Iris pigment epithelial cell (primary cell): ENCODE measurements around the gene OLFM2.
"Not testable (repeated sequence)": the region's sequence is repeated elsewhere in the genome, so short reads cannot be mapped to it uniquely, and the experiment has no call there.

ENCODE experiments used
- DNase-seq: peaks from one replicate; pipeline ENCODE4 v3.0.0-alpha.2; 2011; ENCODE audit warnings: low read depth

OLFM2 gene

DNA sequence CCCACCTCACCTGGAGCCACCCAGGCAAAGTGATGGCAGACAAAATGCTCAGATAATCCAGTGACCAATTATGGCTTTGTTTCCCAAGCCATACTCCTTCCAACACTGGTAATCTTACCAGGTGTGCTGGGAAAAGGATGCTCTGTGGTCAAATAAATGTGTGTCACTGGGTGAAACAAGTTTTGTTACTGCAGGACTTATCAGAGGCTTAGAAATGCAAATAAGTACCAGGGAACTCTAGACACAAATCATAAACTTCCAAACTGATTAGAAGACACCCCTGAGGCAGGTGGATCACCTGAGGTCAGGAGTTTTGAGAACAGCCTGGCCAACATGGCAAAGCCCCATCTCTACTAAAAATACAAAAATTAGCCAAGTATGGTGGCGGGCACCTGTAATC is 74.8 kb downstream of the OLFM2 start:
- DNase-seq, result no peak

DNA sequence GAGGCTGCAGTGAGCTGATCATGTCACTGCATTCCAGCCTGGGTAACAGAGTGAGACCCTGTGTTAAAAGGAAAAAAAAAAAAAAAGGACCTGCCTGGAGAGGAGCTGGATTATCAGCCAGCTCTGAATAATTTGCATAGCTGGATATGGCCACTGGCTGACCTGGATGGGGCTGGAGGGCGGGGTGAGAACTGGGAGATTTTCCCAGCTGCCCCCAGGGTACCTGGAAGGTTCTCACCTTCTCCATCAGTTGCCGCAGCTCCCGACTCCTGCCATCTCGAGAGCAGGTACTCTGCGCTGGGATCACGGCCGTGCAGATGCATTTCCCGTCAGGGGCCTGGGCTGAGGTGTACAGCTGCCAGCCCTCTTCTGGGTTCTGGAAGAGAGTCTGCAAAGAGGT is 75.9 kb downstream of the OLFM2 start:
- no peak for DNase-seq

DNA sequence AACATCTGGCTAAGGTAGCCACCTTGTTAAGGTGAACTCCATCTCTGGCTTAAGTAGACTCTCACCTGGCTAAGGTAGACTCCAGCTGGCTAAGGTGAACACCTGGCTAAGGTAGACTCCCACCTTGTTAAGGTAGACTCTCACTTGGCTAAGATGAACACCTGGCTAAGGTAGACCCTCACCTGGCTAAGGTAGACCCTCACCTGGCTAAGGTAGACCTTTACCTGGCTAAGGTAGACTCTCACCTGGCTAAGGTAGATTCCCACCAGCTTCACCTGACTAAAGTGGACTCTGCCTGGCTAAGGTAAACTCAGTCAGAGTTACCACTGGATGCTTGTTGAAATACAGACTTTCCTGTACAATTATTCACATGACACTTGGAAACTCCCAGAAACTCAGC is 77.5 kb downstream of the OLFM2 start:
- no peak for DNase-seq

DNA sequence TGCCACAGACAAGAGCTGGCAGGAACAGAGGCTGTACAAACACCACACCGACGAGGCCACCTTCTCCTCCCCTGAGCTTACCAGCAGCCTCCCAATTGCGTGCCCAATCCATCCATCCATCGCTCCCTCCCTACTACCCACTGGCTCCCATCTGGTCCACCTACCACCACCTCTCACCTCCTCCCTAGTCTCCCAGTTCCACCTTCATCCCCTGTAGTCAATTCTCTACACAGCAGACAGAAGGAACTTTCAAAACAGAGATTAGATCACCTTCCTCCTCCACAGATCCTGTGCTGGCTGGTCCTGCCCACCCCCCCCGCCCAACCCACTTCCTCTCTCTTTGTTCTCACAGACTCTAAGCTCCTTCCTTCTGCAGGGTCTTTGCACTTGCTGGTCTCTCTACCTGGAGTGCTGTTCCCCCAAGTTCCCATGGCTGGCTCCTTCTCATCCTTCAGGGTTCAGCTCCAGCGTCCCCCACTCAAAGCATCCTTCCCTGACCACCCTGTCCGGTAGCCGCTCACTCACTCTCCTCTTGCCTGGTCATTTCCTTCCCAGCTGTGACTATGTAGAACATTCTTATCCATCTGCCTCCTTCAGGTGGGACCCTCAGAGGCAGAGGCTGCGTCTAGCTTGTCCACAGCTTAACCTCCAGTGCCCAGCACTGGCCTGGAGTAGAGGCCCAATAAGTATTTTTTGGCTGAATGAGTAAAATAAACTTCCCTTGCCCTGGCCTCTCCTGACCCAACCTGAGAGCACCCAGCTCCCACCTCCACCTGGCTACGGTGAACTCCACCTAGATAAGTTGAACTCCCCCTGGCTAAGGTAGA is 78.2 kb downstream of the OLFM2 start:
- DNase-seq, result no peak

DNA sequence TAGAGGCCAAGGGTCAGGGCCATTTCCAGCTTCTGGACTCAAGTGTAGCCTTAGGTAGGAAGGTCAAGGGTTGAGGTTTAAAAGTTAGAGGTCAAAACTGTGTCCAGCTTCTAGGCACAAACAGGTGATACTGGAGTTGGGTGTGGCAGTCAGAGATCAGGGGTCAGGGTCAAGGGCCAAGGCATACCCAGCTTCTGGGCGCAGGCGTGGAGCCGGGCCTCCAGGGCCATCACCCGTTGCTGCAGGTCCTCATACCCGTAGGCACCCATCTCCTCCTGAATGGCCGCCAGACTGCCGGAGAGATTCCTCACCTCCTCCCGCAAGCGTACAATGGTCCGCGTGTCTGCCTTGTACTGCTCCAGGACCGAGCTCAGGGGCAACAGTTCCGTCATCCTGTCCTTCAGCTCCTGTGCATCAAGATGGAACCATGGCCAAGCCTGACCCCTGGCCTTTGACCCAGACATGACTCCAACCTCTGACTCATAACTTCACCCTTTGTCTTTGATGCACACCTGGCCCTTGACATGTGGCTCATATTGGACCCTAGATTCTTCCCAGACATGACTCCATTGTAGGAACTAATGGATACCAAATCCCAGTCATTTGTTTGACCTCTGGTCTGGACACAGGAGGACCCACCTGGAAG is 79.1 kb downstream of the OLFM2 start:
- no peak for DNase-seq

DNA sequence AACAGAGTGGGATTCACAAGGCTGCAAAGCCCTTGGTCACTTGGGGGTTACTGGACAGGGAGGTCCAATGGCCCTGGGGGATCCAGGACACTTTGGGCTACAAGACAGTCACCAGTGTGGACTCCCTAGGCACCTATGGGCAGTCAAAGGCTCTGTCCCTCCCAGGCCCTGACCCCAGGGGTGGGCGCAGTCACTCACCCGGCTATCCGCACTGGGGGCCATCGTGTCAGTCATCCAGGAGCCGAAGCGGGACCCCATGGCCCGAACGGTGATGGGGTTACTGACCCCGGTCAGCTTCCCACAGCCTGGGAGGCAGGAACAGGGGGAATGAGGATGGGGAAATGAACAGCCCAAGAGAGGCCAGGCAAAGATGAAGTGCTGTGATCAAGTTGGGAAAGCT is 79.7 kb downstream of the OLFM2 start:
- no peak for DNase-seq

DNA sequence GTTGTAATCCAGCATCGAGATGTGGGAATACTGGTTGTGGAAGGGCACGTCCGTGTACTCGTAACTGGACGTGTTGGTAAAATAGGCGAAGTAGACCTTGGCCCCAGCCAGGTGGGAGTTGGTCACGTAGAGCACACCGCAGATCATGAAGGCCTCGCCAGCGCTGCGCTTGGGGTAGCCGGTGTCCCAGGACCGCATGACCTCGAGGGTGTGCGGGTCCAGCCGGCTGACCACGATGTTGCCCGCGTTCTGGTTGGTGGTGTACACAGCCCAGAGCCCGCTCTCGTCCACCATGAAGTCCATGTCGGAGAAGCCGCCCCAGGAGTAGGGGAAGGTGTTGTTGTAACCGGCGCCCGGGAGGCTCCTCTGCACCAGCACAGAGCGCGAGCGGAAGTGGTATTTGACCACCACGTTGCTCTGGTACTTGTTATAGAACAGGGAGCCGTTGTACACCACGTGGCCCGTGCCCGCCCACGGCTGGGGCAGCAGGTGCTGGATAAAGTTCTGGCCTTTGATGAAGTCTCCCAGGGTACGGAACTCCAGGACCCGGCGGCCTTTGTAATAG is 82.0 kb downstream of the OLFM2 start:
- DNase-seq, result no peak

DNA sequence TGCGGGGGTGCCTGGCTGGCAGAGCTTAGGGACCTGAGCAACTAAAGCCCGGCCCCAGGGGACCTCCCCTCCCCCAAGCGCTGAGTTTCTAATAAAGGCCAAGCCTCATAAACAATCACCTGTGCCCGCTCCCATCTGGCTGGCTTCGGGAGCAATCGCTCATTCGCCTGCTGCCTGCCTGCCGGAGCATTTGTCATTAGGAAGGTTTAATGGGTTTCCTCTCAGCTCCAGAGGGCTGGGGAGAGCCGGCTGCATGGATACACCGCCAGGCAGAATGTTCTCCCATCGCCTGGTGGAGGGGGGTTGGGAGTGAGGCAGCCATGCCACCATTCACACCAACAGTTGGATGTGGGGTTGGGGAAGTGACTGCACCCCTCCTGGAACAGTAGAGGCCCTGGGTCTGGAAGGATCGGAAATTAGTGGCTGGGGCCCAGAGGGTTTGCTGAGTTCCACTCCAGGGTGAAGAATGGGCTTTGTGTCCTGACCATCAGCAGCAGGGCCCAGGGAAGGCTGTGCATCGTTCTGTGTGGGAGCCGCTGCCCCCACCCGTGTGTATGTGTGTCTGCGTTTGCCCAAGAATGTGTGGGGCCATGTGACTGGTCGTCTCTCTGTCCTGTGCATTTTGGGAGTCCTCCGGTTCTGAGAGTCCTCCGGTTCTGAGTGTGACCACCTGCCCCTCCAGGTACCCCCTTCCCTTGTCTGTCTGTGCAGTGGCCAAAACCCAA is 85.9 kb downstream of the OLFM2 start:
- no peak for DNase-seq

DNA sequence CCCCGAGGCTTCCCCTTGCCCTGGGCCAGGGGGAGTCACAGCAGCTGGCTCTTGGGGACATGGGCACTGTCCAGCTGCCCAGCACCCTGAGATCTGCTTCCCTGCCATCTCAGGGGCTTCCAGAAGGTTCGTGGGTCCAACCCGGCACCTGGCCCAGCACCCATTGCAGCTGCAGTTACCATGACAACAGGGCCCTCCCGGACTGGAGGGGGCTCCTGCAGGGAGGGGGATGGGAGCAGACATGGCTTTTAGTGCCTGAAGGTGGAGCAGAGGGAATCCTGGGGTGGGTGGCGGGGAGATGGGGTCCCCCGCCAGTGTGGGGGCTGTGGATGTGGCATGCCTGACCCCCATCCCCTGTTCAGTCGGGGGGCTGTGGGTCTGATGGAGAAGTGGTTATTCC is 86.5 kb downstream of the OLFM2 start:
- DNase-seq, result no peak

DNA sequence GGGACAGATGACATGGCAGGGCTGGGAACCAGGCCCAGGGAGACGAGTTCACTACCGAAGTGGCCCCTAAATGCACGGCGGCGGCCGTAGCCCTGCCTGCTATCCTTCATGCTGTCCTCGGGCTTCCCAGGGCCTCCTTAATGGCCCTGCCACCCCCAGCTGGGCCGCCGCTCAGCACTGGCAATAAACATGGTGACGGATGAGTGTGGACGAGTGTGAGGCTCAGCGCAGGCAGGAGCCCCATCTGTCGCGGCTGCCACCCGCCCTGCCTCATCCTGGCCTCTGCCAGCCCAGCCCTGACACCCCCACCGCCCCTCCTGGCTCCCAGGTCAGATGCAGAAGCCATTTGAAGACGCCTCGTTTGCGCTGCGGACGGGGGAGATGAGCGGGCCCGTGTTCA is 87.6 kb downstream of the OLFM2 start:
- no peak for DNase-seq

DNA sequence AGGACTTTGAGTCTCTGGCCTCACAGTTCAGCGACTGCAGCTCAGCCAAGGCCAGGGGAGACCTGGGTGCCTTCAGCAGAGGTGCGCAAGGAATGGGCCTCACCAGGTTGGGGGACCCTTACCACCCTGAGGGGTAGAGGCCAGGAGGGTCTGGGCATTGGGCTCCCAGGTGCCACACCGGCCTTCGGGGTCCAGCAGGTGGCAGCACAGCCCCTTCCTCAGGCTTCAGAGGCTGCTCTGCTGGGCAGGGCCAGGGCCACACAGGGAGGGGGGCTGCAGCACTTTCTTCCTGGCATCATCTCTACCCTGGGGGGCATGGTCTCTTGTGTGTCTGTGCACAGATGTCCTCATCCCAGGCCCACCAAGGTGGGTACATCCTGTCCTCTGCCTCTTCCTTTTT is 88.3 kb downstream of the OLFM2 start:
- DNase-seq, result no peak

DNA sequence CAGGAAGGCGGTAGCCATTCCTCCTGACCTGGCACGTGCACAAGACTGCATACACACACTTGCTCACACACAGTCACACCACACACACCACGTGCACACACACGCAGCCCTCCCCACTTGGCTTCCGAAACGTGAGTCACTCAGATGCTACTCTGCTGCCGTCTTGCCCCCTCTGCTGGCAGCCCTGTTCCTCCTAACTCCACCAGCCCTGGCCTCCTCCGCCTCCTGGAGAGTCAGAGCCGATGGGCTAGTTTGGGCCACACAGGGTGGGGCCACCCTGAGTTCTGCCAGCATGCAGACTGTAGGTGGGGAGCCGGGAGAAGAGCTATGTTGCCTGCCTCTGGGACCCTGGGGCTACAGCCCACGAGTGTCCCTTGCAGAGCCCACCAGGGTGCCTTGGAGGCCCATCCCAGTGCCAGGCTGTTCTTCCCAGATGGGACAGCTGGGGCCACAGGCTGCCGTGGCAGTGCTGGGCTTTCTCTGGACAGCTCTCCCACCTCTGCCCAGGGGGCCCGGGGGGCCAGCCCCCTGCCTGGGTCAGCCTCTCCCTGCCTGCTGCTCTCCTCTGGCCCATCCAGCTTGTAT is 89.1 kb downstream of the OLFM2 start:
- DNase-seq, result peak; percentile 94

DNA sequence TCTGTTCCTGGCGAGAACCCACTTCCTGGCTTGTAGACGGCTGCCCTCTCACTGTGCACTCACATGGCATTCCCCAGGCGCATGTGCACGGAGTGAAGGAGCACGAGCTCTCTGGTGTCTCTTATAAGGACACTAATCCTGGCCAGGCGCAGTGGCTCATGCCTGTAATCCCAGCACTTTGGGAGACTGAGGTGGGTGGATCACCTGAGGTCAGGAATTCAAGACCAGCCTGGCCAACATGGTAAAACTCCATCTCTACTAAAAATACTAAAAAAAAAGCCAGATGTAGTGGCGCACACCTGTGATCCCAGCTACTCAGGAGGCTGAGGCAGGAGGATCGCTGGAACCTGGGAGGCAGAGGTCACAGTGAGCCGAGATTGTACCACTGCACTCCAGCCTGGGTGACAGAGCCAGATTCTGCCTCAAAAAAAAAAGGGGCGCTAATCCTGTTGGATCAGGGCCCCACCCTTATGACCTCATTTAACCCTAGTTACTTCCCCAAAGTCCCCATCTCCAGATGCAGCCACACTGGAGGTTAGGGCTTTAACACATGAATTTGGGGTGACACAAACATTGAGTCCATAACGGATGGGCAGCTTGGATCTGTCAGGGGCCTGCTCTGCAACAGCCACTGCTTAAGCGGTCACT is 92.6 kb downstream of the OLFM2 start:
- DNase-seq, result not testable (repeated sequence)

DNA sequence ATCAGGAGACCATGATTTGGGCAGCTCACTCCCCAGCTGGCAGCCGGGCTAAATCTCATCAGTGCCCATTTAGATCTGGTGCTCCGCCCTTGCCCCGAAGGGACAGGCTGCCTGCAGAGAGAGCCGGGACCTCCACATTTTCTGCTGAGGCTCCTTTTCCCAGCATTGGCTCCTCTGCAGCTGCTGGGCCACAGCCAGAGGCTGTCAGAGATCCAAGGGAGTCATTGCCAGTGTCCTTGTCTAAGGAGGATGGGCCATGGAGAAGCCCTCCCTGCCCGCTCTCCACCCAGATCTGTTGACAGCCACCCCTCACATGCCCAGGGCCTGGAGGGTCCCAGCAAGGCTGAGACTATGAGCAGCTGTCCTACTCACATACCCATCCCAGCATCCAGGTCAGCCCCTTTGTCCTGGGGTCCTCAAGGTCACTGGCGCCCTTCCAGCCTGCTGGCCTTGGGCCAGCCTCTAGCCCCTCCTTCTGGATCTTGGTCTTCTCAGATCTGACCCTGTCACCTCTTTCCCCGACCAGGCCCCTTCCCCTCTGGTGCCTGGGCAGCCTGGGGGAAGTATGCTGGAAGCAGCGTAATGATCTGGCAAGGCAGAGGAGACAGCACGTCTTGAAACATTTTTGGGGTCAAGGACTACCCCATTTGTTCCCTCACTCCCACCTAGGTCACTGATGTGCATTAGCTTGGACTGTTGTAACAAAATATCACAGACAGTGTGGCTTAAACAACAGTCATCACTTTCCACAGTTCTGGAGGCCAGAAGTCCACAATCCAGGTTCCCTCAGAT is 93.3 kb downstream of the OLFM2 start:
- DNase-seq, result no peak

DNA sequence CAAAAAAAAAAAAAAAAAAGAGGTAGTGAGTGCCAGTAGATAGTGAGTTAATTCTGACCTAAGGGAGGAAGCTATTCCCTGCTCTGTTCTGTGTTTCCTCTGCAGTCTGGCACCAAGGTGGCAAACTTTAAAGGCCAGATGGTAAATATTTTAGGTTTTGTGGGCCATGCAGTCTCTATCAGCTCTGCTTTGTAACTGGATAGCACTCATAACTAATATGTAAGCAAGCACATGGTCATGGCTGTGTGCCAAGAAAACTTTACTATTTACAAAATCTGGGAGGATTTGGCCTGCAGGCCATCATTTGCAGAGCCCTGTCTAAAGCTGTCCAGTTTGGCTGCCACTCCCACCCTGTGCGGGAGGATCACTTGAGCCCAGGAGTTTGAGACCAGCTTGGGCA is 96.9 kb downstream of the OLFM2 start:
- DNase-seq, result peak; percentile 59

DNA sequence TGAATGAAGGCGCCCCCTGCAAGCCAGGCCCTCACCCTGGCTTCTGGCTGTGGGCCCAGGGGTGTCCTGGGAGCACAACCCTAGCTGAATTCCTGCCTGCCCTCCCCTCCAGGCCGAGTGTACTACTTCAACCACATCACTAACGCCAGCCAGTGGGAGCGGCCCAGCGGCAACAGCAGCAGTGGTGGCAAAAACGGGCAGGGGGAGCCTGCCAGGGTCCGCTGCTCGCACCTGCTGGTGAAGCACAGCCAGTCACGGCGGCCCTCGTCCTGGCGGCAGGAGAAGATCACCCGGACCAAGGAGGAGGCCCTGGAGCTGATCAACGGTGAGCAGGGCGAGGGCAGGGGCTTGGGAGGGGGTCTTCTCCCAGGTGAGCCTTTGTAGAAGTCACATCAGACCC is 98.0 kb downstream of the OLFM2 start:
- DNase-seq, result no peak

DNA sequence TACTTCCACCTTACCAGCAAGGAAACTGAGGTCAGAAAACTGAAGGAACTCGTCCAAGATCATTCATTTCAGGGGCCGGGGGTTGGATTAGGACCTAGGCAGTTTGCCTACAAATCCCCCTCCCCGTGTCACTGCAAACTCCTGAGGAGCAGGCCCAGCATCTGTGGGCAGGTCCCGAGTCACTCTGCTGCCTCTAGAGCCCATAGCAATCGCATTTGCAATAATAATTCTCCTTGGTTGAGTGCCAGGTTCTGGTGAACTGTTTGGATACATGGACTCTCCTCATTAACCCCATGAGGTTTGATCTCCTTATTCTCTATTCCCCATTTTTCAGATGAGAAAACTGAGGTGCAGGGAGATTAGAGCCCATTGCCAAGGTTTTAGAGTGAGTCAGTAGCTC is 100.3 kb downstream of the OLFM2 start:
- peak; percentile 59 for DNase-seq

DNA sequence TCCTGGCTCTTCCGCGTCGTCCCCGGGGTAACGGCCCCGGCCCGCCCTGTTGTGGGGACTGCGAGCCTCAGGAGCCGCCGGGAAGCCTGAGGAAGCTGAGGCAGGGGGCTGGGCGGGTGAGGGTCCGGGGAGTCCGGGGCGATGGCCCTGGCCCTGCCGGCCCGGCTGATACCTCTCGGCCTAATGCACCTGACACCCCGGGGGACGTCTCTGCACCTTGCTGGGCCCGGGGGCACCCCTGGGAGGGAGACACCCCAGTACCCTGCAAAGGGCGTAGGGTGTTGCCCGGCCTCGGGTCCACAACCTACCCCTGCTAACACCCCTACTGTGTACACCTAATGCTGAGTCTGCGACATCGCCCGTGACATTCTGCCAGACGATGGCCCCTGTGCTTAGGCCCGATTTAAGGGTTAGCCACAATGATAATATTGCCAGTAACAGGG is 100.8 kb downstream of the OLFM2 start:
- no peak for DNase-seq

DNA sequence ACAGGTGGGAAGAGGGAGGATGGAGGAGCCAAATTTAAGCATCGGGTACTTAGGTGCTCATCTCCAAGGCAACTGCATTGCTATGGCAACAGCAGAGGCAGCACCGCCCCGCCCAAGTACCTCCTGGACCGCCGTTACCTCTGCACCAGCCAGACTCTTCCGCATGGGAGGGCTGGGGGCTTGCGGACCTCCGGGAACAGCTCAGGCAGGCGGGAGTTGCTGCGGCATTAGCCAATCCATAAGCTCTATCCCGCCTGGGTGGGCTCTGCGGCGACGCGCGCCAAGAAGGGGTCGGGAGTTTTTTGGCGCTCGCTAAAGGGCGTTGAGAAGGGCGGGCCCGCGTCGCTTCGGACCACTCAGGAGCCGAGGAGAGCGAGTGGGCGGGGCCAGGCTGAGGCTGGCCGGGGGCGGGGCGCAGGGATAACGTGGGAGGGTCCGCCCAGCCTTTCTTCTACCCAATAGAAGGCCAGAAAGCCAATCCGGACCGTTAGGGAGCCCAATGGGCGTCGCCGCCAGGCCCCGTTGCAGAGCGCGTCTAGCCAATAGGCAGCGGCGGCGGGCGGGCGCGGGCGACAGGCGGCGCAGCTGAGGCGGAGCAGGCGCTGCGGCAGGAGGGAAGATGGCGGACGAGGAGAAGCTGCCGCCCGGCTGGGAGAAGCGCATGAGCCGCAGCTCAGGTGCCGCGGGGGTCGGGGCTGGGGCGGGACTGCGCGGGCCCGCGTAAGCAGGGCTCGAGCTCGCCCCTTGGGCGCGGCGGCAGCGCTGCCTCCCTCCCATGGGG is 101.4 kb downstream of the OLFM2 start, which contains the start of gene PIN1:
Gene PIN1 (plus strand): TSS at position 593 of the 781 bp plus-strand sequence. CDS start 27 bp downstream, at position 620.
- DNase-seq, result peak; percentile 98

DNA sequence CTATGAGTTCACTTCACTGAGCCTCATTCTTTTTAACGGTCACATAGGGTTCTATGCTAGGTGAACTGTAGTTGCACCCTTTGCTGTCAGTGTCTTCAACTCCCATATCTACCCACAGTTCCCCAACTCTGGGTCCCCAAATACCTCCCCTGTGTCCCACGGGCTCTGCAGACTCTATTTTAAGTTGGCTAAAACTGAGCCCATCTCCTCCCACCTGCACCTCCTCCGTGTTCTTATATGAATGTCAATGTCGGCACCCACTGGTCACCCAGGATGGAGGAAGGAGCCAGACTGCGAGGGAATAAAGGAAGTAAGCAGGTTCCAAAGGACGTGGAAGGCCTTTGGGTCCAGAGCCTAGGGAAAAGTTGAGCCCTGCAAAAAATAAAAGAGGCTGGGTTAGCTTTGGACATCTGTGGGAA is 102.0 kb downstream of the OLFM2 start:
- no peak for DNase-seq
